T47D (cell line): ENCODE measurements around the gene TRIM8.

Source experiments
- DNase-seq, 2 experiments: peaks; one replicate each; pipeline versions ENCODE4 v3.0.0 to v3.0.0-alpha.2; 2011 to 2012; ENCODE audit warnings: low read depth in 1 of 2, low spot score in 1 of 2
- JUND ChIP-seq: IDR thresholded peaks from 2 replicates; pipeline ENCODE4 v1.6.1; 2012; ENCODE audit warnings: low read depth
- in situ Hi-C: cut with HindIII; loops from 2 replicates; pipeline ENCODE4 v1.10.0; 2016; ENCODE audit warnings: low sequenced_read_pairs, low pct_unique_long_range_greater_than_20kb

The TRIM8 gene

DNA sequence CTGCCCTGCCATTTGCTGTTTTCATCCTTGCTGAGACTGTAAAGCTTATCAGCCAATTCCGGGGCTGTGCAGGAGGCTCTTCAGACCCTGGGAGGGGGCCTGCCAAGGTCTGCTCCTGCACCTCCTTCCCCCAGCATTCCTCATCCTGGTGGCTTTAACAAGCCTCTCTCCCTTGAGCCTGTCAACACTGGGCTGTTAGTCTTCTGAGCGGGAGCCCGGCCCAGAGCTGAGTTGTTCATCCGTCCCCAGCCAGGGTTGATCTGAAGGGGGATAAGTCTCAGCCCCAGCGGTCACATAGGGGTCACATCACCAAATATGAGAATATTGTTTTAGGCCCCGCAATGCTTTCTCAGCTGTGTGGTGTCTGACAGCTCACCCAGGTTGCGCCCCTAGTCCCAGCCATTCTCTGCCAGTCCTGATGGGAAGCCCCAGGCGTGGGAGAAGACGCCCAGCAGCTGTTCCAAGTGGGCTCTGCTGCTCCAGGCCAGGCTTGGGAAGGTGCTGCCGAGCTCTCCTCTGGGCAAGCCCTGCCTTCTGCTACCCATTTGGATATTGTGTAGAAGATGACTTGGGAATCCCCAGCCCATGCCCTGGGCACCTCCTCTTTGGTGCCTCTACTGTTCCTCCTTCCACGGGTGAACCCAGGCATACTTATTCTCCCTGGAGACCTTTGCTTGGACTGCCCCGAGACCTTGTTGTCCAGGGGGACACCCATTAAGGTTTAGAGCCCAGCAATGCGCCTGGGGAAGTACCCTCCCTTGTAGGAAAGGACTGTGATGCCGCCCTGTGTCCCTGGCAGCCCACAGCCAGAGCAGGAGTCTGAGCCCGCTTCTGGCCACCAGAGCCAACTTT, 23.5 kb upstream of the TRIM8 start:
- in situ Hi-C loops = no loop called here
- no peak for DNase-seq
- no peak for TF ChIP-seq JUND

DNA sequence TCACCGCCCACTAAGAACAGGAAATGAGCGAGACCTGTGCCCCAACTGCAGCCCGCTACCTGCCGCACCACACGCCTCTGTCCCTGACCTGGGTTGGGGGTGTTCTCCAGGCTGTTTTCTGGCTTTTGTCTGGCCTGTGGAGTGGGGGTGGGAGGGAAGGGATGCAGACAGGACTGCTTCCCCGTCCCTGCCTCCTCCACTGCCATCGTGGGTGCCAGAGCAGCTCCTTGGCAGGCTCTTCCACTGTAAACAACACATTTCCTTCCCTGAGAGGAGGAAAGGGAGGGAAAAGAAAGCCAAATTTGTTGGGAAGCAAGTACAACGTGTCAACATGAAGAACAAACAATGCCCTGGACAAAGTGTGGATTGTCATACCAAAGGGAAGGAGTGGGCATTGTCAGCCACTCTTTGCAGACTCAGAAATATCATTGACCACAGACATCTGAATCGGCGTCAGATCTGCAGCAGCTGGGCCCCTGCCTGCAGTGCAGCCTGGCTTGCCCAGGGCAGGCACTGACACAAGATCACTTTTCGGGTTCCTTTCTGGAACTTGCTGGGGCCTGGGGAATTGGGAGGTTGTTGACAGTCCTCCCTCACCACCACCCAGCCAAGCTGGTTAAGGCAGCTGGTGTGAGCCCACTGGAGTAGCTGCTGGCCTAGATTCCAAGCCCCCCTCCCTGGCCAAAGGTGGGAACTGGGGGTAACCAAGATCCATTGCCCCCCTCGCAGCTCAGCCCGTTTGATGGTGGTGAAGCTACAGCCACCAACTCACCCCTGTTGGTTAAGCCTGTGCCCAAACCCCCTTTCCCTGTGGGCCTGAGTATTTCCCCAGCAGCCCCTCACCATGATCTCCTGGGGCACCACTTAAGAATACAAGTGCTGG, 22.6 kb upstream of the TRIM8 start:
- in situ Hi-C loops = no loop called here
- TF ChIP-seq JUND = no peak
- peak in 1 of 2 experiments; percentile 81 for DNase-seq

DNA sequence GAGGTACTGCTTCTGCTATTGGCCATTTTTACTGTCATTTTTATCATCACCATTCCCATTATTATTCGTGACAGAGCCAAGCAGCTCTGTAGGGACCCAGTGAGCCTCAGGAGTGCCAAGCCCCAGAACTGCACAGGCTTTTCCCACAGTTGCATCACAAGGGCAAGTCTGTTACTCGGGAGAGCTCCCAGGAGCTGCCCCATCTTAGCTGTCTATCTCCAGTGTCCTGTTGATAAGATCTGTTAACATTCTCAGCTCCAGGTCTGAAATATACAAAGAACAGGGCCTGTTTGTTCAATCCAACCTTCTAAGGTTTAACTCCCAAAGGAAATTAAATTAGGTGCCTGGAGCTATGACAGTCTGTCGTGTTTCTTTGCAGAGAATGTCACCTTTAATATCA, 20.2 kb upstream of the TRIM8 start:
- in situ Hi-C loops = no loop called here
- peak in 1 of 2 experiments; percentile 62 for DNase-seq
- TF ChIP-seq JUND = no peak

DNA sequence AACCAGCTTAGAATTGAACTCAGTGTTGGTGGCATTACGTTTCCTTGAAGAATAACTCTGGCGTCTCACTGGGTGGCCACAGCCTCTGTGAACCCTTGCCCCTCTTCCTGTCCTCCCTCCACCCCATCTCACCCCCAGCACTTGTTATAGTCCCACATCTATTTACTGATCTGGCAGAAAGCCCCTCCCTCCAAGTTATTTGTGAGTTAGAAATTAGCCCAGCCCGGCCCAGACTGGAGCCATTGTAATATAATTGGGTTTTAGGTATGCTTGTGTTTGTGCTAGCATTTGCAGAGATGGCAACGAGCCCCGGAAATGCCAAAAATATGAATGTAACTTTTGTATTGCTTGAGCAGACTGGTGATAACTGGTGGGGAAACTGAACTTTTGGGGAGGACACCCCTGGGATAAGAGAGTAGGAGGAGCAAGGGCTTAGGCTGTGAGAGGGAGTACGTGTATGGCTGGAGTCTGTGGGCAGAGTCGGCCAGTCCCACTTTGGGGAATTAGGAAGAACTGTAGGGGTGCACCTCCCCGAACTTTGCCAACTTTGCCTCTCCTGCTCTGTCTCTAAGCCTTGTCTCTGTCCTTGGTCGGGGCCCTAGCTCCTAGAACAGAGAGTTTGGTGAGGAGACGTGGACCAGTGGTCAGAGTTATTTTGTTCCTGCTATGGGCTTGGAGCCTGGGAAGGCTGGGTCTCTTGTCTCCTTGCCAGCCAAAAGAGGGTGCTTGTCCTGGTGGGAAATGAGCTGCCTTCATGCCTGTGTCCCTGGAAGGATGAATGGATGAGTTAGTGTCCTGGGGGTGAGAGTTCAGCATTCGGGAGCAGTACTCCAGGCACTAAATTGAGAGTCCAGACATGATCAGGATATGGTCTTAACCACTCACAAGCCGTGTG, 19.3 kb upstream of the TRIM8 start:
- in situ Hi-C loops = no loop called here
- DNase-seq = no peak
- no peak for TF ChIP-seq JUND

DNA sequence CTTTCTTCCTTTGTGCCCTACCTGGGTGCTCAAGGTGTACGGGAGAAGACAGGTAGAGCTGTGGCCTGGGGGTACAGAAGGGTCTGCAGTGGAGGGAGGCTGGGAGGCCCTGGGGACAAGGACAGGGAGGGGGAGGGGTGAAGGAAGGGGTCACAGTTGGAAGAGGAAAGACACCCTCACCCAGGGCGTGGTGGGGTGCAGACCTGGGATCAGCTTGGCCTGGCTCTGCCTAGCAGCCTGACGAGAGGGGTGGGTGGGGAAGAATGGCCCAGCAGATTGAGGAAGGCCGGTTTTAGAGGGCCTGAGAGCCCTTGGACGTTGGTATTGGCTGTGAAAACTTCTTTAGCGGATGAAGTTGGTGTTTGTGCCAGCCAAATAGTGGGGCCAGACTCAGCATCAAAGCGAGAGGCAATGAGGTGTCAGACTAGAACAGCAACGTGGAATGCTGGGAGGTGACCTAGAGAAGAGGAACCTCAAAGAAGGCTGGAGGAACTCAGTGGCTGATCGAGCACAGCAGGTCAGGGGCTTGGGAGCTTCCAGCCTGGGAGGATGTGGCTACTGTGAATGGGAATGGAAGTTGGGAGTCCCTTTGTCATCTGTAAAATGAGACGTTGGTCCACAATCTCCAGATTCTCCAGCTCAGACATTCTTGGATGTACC, 18.1 kb upstream of the TRIM8 start:
- in situ Hi-C loops = no loop called here
- TF ChIP-seq JUND = no peak
- no peak for DNase-seq

DNA sequence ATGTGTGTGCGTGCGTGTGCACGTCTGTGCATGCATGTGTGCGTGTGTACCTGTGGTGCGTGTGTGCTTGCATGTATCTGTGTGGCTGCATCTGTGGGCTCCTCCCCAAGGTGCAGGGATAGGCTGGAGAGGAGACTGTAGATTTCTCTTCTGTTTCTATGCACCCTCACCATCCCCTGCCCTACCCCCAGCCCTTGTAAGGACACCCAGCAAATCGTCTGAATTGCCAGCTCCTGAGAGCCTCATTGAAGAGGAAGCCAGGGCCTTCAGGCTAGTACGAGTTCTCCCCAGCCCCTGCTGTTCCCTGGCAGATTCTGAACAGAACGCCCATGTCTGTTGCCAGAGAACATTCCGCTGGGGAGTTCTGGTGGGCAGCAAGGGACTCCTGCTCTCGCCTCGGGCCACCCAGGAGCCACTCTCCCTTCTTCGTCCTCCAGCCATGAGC, 17.0 kb upstream of the TRIM8 start:
- in situ Hi-C loops = no loop called here
- no peak for TF ChIP-seq JUND
- DNase-seq = no peak

DNA sequence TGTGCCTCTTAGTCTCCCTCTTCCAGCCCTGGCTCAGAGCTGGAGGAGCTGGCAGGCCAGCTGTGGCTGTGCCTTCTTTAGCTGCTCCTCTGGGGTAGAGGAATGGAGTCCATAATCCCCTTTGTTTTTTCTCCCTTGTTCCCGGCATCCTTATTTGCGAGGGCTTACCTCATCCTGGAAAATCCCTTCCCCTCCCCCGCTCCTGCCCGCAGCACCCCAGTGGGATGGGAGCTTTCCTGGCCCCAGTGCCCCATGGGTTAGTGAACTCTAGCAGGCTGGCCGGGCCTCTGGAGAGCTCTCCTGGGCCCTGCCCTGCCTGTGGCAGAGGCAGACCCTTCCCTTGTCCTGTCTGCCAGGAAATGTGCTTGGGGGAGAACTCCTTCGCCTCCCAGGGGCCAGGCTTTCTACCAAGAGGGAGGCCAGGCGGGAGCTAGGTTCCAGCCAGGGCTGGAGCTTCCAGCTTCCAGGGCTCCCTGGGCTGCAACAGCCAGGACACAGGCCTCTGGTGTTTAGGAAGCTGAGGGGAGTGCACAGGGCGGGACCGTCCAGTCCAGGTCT, 16.5 kb upstream of the TRIM8 start:
- in situ Hi-C loops = no loop called here
- no peak for TF ChIP-seq JUND
- no peak for DNase-seq

DNA sequence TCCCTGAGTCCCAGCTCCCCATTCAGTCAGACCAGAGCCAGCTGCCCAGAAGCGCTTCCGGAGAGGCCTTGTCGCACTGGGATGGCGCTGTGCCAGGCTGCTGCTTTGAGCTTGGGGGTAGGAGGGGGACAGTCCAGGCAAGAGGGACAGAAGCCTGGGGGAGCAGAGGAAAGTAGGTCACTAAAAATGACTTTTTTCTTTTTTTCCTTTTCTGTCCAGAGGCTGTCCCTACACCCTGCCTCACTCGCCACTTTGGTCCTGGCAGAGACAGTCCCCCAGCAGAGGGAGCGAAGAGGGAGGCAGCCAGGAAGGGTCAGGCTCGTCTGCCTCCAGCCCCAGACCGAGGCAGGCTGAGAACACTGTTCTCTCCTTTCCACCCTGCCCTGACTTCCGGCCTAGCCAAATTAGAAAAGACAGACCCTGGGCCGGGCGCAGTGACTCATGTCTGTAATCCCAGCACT, 15.8 kb upstream of the TRIM8 start:
- in situ Hi-C loops = no loop called here
- DNase-seq = peak in 1 of 2 experiments; percentile 35
- no peak for TF ChIP-seq JUND

DNA sequence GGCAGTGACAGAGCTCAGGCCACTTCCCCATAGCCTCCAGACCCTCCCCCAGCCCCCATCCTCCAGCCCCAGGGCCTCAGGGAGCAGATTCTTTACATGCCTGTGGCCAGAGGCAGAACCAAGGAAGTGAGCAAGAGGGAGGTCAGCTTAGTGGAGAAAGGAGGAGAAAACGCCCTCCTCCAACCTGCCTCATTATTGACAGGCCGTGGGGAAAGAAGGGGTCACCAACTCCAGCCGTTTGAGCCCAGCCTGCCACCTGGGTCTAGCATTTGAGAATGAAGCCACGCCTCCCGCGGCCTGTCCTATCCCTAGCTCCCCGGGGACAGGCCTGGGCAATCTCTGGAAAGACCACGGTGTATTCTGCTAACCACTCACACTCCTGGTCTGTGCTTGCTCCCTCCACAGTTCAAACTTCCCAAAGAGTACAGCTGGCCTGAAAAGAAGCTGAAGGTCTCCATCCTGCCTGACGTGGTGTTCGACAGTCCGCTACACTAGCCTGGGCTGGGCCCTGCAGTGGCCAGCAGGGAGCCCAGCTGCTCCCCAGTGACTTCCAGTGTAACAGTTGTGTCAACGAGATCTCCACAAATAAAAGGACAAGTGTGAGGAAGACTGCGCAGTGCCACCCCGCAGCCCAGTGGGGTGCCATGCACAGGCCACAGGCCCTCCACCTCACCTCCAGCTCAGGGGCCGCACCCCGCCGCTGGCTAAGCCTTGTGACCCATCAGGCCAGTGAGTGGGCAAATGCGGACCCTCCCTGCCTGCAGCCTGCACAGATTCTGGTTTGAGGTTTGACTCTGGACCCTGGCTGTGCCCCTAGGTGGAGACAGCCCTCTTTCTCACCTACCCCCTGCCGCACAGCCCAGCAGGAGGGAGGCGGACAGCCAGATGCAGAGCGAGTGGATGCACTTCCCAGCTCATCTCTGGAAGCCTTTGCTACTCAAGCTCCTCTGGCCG, 14.3 kb upstream of the TRIM8 start:
- TF ChIP-seq JUND = no peak
- in situ Hi-C loops = no loop called here
- peak in 1 of 2 experiments; percentile 92 for DNase-seq

DNA sequence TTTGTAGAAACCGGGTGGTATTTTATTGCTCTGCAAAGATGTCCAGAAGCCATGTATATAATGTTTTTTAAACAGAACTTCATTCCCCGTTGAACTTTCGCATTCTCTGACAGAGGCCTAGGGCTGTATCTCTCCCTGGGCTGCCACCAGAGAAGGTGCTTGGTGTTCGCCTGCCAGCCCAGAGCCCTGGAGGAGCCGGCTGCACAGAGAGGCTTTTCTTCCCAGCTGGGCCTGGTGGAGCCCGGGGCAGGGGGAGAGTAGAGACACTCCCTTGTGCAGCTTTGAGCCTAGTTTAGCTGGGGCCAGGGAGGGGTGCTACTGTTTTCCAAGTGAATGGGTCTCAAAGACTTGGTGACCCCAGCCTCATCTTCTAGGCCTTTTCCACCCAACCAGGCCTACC, 13.6 kb upstream of the TRIM8 start:
- in situ Hi-C loops = no loop called here
- no peak for TF ChIP-seq JUND
- DNase-seq = no peak
